CMK (cell line): ENCODE measurements around the gene MDP1.

Source experiments
- DNase-seq: peaks from one replicate; pipeline ENCODE4 v3.0.0-alpha.2; 2010; ENCODE audit warnings: low read depth

The MDP1 gene

GRCh38 chr14:24179961-24180796 is 35.7 kb downstream of the MDP1 start:
- no peak for DNase-seq

GRCh38 chr14:24179294-24179960 is 36.4 kb downstream of the MDP1 start:
- DNase-seq: no peak

DNA sequence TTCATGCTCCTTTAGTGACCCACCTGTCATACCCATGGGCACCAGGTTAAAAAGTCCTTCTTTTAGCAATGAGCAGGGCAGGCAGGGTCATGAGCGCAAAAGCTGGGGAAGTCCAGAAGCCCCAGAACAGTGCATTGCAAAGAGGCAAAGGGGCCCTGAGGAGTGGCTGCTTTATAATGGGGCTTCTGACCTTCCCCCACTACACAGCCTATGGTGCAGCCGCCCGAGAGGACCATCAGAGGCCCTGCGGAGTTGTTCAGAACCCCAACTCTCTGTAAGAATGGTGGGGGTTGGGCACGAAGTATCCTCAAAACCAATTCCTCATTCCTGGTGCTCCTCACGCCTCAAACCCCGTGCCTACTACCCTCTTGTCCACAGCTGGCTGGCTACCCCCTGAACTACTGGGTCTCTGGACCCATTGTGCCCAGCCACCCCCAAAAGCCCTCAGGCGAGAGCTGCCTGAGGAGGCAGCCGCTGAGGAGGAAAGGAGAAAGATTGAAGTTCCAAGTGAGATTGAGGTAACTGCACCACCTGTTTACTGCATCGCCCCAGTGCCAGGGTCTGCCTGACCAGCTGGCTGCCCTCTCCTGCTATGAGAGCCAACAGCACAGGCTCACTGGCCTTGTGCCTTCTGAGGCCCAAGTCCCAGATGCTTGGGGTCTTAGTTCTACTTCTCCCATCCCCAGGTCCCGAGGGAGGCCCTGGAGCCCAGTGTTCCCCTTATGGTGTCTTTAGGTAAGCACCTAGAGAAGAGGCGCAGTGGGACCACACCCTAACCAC is 37.3 kb downstream of the MDP1 start:
- DNase-seq: no peak

DNA sequence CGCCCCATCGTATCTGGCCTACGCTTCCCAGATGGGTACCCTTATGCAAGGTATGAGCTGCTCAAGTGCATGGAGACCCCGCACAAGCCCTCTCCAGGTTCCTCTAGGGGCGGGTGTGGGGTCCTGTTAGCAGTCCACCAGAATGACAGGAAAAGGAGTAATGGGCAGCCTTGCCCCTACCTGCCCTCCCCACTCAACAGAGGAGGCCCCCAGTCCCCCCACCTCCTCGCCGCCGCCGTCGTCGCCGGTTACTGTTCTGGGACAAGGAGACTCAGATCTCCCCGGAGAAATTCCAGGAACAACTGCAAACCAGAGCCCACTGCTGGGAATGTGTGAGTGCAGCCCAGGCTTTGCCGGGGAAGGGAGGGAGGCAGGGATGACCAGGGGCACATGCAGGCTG is 38.0 kb downstream of the MDP1 start:
- DNase-seq: no peak

- no peak for DNase-seq
Observed at GRCh38 chr14:24177041-24177825, 38.6 kb downstream of the MDP1 start.

DNA sequence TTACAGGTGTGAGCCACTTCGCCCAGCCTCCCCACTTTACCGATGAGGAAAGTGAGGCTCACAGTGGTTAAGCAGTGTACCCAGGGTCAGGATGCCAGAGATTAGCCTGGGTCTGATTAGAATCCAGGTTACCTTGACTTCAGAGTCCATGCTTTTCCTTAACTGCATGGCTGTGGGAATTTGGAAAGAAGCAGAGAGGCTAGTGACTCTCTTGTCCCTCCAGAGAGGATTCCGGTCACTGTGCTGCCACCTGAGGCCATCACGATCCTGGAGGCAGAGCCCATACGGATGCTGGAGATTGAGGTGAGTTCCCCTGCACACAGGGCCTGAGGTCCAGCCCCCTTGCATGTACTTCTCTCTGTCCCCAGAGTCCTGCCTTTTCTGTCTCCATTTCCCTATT is 39.3 kb downstream of the MDP1 start:
- DNase-seq: no peak

- no peak for DNase-seq
Observed at GRCh38 chr14:24172871-24173281, 43.0 kb downstream of the MDP1 start.

DNA sequence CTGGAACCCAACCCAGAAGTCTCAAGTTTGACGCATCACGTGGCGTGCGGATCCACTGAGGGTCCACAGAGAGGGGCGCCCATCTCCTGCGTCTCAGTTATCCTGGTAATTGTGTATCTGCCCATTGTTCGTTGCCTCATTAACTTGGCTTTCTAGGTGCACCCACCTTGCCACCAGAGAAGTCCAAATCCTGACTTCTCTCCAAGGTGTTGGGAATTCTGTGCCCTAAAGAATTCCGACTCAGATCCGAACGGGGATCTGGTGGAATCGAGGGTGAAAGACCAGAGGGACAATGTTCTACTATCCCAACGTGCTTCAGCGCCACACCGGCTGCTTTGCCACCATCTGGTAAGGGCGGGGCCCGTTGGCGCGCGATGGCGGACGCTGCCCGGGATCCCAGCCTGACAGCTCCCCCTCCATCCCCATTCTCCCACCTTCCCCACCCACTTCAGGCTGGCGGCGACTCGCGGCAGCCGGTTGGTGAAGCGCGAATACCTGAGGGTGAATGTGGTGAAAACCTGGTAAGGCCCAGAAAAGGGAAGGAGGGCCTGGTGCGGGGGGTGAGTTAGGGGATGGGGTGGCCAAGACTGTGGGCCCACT is 43.5 kb downstream of the MDP1 start:
- no peak for DNase-seq

DNA sequence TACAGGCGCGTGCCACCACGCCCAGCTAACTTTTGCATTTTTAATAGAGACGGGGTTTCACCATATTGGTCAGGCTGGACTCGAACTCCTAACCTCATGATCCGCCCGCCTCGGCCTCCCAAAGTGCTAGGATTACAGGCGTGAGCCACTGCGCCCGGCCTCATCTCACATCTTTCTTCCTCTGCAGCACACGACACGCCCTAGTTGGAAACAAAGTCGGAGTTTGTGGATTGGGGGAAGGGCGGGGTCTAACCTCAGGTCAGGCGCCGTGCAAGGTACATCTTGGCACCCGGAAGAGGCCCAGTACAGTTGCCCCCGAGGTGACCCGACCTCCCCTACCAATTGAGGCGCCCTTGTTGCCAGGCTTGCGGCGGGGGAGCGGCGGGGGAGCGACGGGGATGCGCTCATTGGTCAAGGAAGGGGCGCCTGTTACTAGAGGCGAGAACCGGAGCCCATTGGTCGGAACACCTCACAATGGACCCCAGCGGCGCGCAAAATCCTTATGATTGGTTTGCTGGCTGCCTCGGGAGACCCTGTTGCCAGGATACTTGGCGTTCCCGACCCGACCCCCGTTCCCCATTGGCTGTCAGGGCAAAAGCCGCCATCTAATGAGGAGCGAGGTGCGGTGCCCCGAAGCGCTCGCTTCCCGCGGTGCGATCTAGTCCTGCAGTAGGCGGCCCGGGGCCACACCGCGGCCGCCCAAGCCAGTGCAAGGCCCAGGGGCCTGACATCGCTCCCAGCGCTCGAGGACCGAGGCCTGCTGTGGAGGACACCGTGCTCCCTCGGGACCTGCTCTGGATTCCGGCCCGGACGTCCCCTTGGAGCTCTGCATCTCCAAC is 44.2 kb downstream of the MDP1 start, which contains the start of gene REC8:
TSS of gene REC8 (plus strand) at position 659 of the 839 bp plus-strand sequence. CDS start 473 bp downstream, outside the sequence.
- no peak for DNase-seq

- DNase-seq: no peak
Observed at GRCh38 chr14:24167469-24168114, 48.3 kb downstream of the MDP1 start.

- DNase-seq: no peak
Observed at GRCh38 chr14:24165785-24166184, 50.1 kb downstream of the MDP1 start.

DNA sequence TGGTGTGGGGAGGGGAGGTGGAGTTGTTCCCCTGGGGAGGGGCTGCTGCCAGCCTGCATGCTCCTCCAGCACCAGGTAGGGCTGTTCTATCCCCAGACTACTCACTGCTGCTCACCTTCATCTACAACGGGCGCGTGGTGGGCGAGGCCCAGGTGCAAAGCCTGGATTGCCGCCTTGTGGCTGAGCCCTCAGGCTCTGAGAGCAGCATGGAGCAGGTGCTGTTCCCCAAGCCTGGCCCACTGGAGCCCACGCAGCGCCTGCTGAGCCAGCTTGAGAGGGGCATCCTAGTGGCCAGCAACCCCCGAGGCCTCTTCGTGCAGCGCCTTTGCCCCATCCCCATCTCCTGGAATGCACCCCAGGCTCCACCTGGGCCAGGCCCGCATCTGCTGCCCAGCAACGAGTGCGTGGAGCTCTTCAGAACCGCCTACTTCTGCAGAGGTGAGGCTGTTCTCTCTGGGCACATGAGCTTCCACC is 51.3 kb downstream of the MDP1 start:
- no peak for DNase-seq
